MCF 10A (cell line): Measurements from ENCODE around the gene NADK2. TPM values are rescaled to one million over a fixed set of nuclear protein-coding genes. Genes with fewer than 3 reads are reported as not detected.
A peak's percentile ranks its signal among the peaks of the same experiment; 100 is the strongest.

Experiments
- BruUV-seq: library from RNA; stranded (reverse); fragments of 400-500 nt; replicated peaks from 2 replicates; lab custom pipeline; 2021; lab: Mats Ljungman, UMichigan
- CTCF ChIA-PET: fragments of 300-600 bp; sonication (Branson Sonifier 250); formaldehyde crosslinking; extraction: SDS; loops from one replicate; lab custom pipeline; 2021; ENCODE audit warnings: antibody characterized with exemption, inconsistent platforms; lab: Yijun Ruan, JAX
- POLR2A ChIA-PET: fragments of 300-600, 350-650 bp; sonication (Branson Sonifier 250); formaldehyde crosslinking; extraction: SDS; loops from one replicate; lab custom pipeline; 2020; ENCODE audit warnings: antibody characterized with exemption, inconsistent platforms; lab: Yijun Ruan, JAX
- DNase-seq: peaks from one replicate; pipeline ENCODE4 v3.0.0-alpha.2; 2018; ENCODE audit not compliant: unreplicated experiment
- H3K27ac Mint-ChIP-seq: one replicate; pipeline ENCODE4 v1.8.0; 2022; ENCODE audit warnings: mild to moderate bottlenecking, low read depth, mixed read lengths; ENCODE audit not compliant: unreplicated experiment
- H3K27me3 Mint-ChIP-seq: one replicate; pipeline ENCODE4 v1.8.0; 2022; ENCODE audit warnings: mixed read lengths; ENCODE audit not compliant: insufficient read depth, unreplicated experiment
- H3K36me3 Mint-ChIP-seq: one replicate; pipeline ENCODE4 v1.8.0; 2022; ENCODE audit warnings: mild to moderate bottlenecking, moderate library complexity, mixed read lengths; ENCODE audit not compliant: insufficient read depth, unreplicated experiment
- H3K4me1 Mint-ChIP-seq: one replicate; pipeline ENCODE4 v1.8.0; 2022; ENCODE audit warnings: mixed read lengths; ENCODE audit not compliant: insufficient read depth, unreplicated experiment
- H3K4me3 Mint-ChIP-seq: one replicate; pipeline ENCODE4 v1.8.0; 2022; ENCODE audit warnings: mild to moderate bottlenecking, moderate library complexity, mixed read lengths; ENCODE audit not compliant: unreplicated experiment
- H3K9me3 Mint-ChIP-seq: one replicate; pipeline ENCODE4 v1.8.0; 2022; ENCODE audit warnings: mixed read lengths; ENCODE audit not compliant: unreplicated experiment
- CTCF ChIP-seq: fragments of 200-600 bp; IDR thresholded peaks from one replicate; pipeline ENCODE4 v1.8.0; 2022; ENCODE audit warnings: antibody characterized with exemption, mild to moderate bottlenecking; ENCODE audit not compliant: unreplicated experiment
- intact Hi-C: fragments of 100-400 bp; cut with micrococcal nuclease; formaldehyde crosslinking; loops from 2 replicates; pipeline ENCODE4 v1.14.1; 2022
- total RNA-seq: library from RNA; stranded (reverse); gene quantifications from 2 replicates; pipeline ENCODE4 v1.2.3, GENCODE V29; 2022

Gene NADK2
- total RNA-seq, 1 experiment from 2014 or later: 37.1 TPM

GRCh38 chr5:36152324-36153297 is 89.1 kb downstream of the NADK2 start:
- no peaks in the 10 kb centered on the region for H3K9me3 Mint-ChIP-seq
- H3K4me3 Mint-ChIP-seq: peak overlapping the region; percentile 92
- peaks cover 35% of the 10 kb centered on the region for H3K36me3 Mint-ChIP-seq
- no peaks in the 10 kb centered on the region for H3K27me3 Mint-ChIP-seq
- POLR2A ChIA-PET: interaction anchor here (0.6 to 3.3 kb wide), 20 partner anchors 8 to 1544 kb away, joined by 3 to 19 read pairs (median 4); partner anchors contain the start of genes DNAJC21, NADK2 and RAD1
- TF ChIP-seq CTCF: no peak
- TSS peak; percentile 60 for BruUV-seq
- peak overlapping the region; percentile 91 for H3K27ac Mint-ChIP-seq
- intact Hi-C loops: loop anchor here (10.0 kb wide), 1 partner anchor 78 kb away; no protein-coding TSS in a partner anchor
- peaks cover 44% of the 10 kb centered on the region for H3K4me1 Mint-ChIP-seq
- CTCF ChIA-PET: interaction anchor here (0.6 to 2.8 kb wide), 9 partner anchors 9 to 859 kb away, joined by 3 to 22 read pairs (median 3); no protein-coding TSS in a partner anchor
- peak; percentile 3 for DNase-seq

GRCh38 chr5:36151434-36152323 is 90.0 kb downstream of the NADK2 start, which contains the start of the genes LMBRD2 and SKP2:
Gene LMBRD2 (minus strand): TSS chr5:36151887. CDS start chr5:36143349, 8,538 bp downstream.
Gene SKP2 (plus strand): TSS chr5:36152111. CDS start chr5:36152263, 152 bp downstream.
- H3K9me3 Mint-ChIP-seq: no peaks in the 10 kb centered on the region
- peaks cover 39% of the 10 kb centered on the region for H3K4me1 Mint-ChIP-seq
- peak; percentile 98 for DNase-seq
- intact Hi-C loops: loop anchor here (10.0 kb wide), 1 partner anchor 77 kb away; no protein-coding TSS in a partner anchor
- TF ChIP-seq CTCF: no peak
- no peaks in the 10 kb centered on the region for H3K27me3 Mint-ChIP-seq
- H3K27ac Mint-ChIP-seq: peak within 1 kb of the TSS; percentile 91
- TSS peak; percentile 44 for BruUV-seq
- peaks cover 26% of the 10 kb centered on the region for H3K36me3 Mint-ChIP-seq
- H3K4me3 Mint-ChIP-seq: peak within 1 kb of the TSS; percentile 92
- ChIA-PET POLR2A (interaction anchor here (0.6 to 3.3 kb wide), 22 partner anchors 9 to 1543 kb away, joined by 3 to 19 read pairs (median 4); partner anchors contain the start of genes NADK2 and RAD1), CTCF (interaction anchor here (0.6 to 1.8 kb wide), 6 partner anchors 73 to 556 kb away, joined by 3 to 6 read pairs (median 3); partner anchors contain the start of gene NADK2)

GRCh38 chr5:36150676-36151433 is 90.9 kb downstream of the NADK2 start:
- TF ChIP-seq CTCF: no peak
- ChIA-PET CTCF (interaction anchor here (0.9 to 1.8 kb wide), 3 partner anchors 72 to 91 kb away, joined by 3 to 6 read pairs (median 3); partner anchors contain the start of gene NADK2), POLR2A (interaction anchor here (0.6 to 3.3 kb wide), 20 partner anchors 8 to 672 kb away, joined by 3 to 19 read pairs (median 3); partner anchors contain the start of gene NADK2)
- peak; percentile 30 for DNase-seq
- H3K27me3 Mint-ChIP-seq: no peaks in the 10 kb centered on the region
- peaks cover 22% of the 10 kb centered on the region for H3K36me3 Mint-ChIP-seq
- no TSS peak for BruUV-seq
- peak overlapping the region; percentile 91 for H3K27ac Mint-ChIP-seq
- peaks cover 31% of the 10 kb centered on the region for H3K4me1 Mint-ChIP-seq
- peak overlapping the region; percentile 92 for H3K4me3 Mint-ChIP-seq
- intact Hi-C loops: loop anchor here (10.0 kb wide), 1 partner anchor 76 kb away; no protein-coding TSS in a partner anchor
- H3K9me3 Mint-ChIP-seq: no peaks in the 10 kb centered on the region
